ENCODE measurements around the gene POP5.

POP5 gene

DNA sequence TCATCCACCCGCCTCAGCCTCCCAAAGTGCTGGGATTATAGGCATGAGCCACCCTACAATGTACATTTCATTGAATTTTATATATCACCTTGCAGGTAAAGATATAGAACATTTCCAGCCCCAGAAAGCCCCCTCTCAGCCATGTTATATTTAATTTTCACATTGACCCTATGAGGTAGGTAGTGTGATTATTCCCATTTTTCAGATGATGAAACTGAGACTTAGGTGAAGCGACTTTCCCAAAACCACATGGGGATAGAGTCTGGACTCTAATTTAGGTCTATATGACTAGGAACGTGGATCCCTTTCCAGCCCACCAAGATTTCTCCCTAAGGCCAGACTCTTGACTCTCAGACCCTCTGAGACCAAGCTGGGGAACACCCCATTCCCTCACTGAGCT lies 15.7 kb upstream of the POP5 start:
- TF ChIP-seq, protein P1, sequence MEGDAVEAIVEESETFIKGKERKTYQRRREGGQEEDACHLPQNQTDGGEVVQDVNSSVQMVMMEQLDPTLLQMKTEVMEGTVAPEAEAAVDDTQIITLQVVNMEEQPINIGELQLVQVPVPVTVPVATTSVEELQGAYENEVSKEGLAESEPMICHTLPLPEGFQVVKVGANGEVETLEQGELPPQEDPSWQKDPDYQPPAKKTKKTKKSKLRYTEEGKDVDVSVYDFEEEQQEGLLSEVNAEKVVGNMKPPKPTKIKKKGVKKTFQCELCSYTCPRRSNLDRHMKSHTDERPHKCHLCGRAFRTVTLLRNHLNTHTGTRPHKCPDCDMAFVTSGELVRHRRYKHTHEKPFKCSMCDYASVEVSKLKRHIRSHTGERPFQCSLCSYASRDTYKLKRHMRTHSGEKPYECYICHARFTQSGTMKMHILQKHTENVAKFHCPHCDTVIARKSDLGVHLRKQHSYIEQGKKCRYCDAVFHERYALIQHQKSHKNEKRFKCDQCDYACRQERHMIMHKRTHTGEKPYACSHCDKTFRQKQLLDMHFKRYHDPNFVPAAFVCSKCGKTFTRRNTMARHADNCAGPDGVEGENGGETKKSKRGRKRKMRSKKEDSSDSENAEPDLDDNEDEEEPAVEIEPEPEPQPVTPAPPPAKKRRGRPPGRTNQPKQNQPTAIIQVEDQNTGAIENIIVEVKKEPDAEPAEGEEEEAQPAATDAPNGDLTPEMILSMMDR (IDR thresholded peaks at IDR 0.05; ENCODE audit: low read depth, low read length, missing control alignments), result no peak
- DNase-seq (ENCODE audit: low read depth), result no peak
- no peak overlapping the region for H3K4me3 ChIP-seq (ENCODE audit: low read depth, low read length)

DNA sequence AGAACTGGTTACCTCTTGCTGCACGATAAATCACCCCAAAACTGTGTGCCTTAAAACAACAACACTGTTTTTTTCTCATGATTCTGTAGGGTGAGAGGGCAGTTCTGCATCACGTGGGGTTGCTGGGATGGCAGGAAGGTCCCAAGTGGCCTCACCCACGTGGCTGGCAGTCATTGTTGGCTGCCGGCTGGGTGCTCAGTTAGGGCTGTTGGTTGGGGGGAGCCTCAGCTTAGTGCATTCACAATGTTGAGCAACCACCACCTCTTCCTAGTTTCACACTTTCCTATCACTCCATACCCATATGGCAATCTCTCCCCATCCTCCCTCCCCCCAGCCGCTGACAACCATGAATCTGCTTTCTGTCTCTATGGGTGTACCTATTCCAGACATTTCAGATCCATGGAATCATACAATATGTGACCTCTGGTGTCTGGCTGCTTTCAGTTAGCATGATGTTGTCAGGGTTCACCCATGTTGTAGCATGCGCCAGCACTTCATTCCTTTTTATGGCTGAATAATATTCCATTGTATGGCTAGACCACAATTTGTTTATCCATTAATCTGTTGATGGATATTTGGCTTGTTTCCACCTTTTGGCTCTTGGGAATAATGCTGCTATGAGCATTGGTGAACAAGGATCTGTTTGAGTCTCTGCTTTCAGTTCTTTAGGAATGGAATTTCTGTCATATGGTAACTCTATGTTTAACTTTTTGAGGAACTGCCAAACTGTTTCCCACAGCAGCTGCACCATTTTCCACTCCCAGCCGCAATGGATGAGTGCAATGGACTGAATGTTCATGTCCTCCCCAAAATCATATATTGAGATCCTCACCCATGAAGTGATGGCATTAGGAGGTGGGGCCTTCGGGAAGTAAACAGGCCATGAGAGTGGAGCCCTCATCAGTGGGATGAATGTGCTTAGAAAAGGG lies 11.2 kb upstream of the POP5 start:
- TF ChIP-seq, protein P1 (IDR thresholded peaks at IDR 0.05; ENCODE audit: low read depth, low read length, missing control alignments), result no peak
- H3K4me3 ChIP-seq (ENCODE audit: low read depth, low read length), result no peak overlapping the region
- no peak for DNase-seq (ENCODE audit: low read depth)

DNA sequence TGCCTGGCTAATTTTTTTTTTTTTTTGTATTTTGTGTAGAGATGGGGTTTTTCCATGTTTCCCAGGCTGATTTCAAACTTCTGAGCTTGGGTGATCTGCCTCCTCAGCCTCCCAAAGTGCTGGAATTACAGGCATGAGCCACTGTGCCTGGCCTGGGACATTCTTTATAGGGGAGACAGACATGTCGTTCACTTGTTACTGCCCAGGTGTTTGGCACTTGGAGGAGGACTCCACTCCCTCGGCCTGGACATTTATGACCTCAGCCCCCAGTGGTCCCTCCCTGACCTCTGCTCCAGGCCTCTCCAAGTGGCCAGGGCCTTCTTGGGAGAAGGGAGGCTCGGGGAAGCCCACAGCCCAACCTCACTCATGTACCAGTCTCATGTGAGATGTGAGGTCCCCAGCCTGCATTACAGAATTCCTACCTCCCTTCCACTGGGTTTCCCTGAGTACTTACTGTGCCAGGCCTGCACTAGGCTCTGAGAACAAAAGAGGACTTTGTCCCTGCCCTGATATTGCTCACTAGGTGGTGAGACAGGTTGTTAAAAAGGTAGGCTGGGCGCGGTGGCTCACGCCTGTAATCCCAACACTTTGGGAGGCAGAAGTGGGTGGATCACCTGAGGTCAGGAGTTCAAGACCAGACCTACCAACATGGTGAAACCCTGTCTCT lies 9.7 kb upstream of the POP5 start:
- H3K4me3 ChIP-seq (ENCODE audit: low read depth, low read length), result no peak overlapping the region
- DNase-seq (ENCODE audit: low read depth), result no peak
- TF ChIP-seq, protein P1 (IDR thresholded peaks at IDR 0.05; ENCODE audit: low read depth, low read length, missing control alignments), result no peak

DNA sequence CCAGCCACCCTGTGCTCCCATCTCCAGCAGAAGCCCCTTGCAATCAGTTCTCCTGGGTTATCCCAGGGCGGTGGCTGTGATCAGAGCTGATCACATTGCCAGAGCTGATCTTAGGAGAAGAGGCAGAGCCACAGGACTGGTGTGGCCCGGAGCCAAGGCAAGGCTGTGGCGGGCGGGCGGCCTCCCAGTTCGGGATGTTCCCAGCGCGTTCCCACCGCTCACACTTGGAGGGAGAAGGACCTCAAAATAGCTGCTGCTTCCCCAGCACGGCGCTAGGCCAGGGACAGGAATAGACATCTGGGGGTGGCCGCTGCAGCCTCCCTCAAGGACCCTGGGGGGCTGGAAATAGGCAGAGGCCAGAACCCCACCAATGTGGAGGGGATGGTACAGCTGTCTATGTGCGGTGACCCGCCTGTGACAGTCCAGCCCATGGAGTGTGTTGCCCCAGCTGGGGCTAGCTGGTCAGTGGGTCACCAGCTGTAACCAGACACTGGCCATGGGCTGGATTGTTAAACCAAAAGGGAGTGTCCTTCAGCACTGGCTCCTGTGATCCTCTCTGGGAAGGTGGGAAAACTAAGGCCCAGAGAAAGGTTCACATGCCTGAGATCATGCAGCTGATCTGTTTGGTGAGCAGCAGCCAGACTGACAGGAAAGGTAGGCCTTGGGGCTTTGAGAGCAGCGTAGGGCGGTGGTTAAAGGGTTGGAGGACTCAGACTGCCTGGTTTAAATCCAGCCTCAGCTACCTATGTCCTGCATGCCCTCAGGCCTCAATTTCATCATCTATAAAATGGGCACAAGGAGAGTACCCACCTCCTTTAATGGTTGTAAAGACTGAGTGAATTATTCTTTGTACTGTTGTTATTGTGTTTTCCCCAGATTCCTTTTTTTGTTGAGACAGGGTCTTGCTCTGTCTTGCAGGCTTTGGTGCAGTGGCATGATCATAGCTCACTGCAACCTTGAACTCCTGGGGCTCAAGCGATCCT lies 8.0 kb upstream of the POP5 start:
- H3K4me3 ChIP-seq (ENCODE audit: low read depth, low read length), result no peak overlapping the region
- DNase-seq (ENCODE audit: low read depth), result no peak
- TF ChIP-seq, protein P1 (IDR thresholded peaks at IDR 0.05; ENCODE audit: low read depth, low read length, missing control alignments), result no peak

DNA sequence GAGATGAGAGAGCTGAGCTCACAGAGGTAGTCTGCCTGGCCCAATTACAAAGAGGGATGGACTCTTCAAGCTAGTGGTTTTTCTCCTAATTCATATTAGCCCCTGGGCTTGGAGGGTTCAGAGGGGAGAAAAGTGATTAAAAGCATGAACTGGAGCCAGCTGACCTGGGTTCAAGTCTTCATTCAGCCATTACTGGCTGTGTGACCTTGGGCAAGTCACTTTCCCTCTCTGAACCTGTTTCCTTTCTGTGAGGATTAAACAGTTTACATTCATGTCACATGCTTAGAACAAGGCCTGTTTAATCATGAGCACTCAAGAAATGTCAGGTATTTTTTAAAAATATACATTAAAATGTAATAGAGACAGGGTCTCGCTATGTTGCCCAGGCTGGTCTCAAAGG lies 7.2 kb upstream of the POP5 start:
- TF ChIP-seq, protein P1 (IDR thresholded peaks at IDR 0.05; ENCODE audit: low read depth, low read length, missing control alignments), result no peak
- H3K4me3 ChIP-seq (ENCODE audit: low read depth, low read length), result no peak overlapping the region
- DNase-seq (ENCODE audit: low read depth), result no peak

DNA sequence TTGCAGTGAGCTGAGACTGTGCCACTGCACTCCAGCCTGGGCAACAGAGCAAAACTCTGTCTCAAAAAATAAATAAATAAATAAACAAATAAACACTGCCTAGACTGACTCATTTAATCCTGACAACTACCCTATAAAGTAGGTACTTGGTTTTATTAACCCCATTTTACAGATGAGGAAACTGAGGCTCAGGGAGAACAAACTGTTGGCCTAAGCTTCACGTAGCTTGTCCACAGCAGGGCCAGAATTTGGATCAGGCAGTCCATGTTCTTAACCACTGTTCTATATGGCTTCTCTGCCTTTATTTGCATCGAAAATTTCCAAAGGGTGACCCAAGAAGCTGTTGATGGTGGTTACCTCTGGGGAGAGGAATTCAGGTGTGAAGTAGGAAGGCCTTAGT lies 5.7 kb upstream of the POP5 start:
- TF ChIP-seq, protein P1 (IDR thresholded peaks at IDR 0.05; ENCODE audit: low read depth, low read length, missing control alignments), result no peak
- H3K4me3 ChIP-seq (ENCODE audit: low read depth, low read length), result no peak overlapping the region

More for the DNA sequence above, 5.7 kb upstream of the POP5 start:
- no peak for DNase-seq (ENCODE audit: low read depth)
